ENCODE measurements around the gene CAPN3.

CAPN3 gene

GRCh38 chr15:42461261-42461660 is 102.0 kb downstream of the CAPN3 start:
- Histone ChIP-seq H3K9me3 (ENCODE audit: control insufficient read depth, insufficient read depth, low read length) (no peaks in the 10 kb centered on the region), H3K36me3 (ENCODE audit: insufficient read depth, low read length) (no peaks in the 10 kb centered on the region), H3K9ac (ENCODE audit: low read depth, low read length) (no peak overlapping the region), H3K4me1 (ENCODE audit: insufficient read depth, low read length) (peaks cover 8% of the 10 kb centered on the region; the same call in 1 of the 2 replicates)

Data from ES-I3 (cell line).